H9 (cell line): ENCODE data around the gene ADH5. TPM values are rescaled to one million over a fixed set of nuclear protein-coding genes. Genes with fewer than 3 reads are reported as not detected.

Source experiments
- DNase-seq: peaks from one replicate; pipeline ENCODE4 v3.0.0-alpha.2; 2017
- H2AFZ ChIP-seq: one replicate; pipeline ENCODE4 v1.6.1; 2013; ENCODE audit warnings: mild to moderate bottlenecking, low read length, control low read depth, moderate library complexity
- H2AK5ac ChIP-seq: 2 replicates; pipeline ENCODE4 v1.6.1; 2013; ENCODE audit warnings: low read length, control low read depth, mixed read lengths; ENCODE audit not compliant: insufficient read length
- H2BK120ac ChIP-seq: one replicate; pipeline ENCODE4 v1.6.1; 2013; ENCODE audit warnings: low read depth, mild to moderate bottlenecking, low read length, control low read depth, inconsistent platforms; ENCODE audit not compliant: poor library complexity, severe bottlenecking
- H2BK12ac ChIP-seq: 2 replicates; pipeline ENCODE4 v1.6.1; 2013; ENCODE audit warnings: low read length, control low read depth, mixed read lengths, low read depth; ENCODE audit not compliant: insufficient read length
- H2BK15ac ChIP-seq: 2 replicates; pipeline ENCODE4 v1.6.1; 2013; ENCODE audit warnings: low read depth, low read length, control low read depth
- H2BK20ac ChIP-seq: one replicate; pipeline ENCODE4 v1.6.1; 2013; ENCODE audit warnings: low read depth, mild to moderate bottlenecking, low read length, control low read depth, inconsistent platforms; ENCODE audit not compliant: poor library complexity, severe bottlenecking
- H2BK5ac ChIP-seq: 2 replicates; pipeline ENCODE4 v1.6.1; 2013; ENCODE audit warnings: low read length, control low read depth, mixed read lengths; ENCODE audit not compliant: insufficient read length
- H3K14ac ChIP-seq: 2 replicates; pipeline ENCODE4 v1.6.1; 2013; ENCODE audit warnings: low read length, control low read depth; ENCODE audit not compliant: insufficient read depth
- H3K18ac ChIP-seq: 2 replicates; pipeline ENCODE4 v1.6.1; 2013; ENCODE audit warnings: low read depth, mild to moderate bottlenecking, mixed read lengths, low read length, control low read depth; ENCODE audit not compliant: insufficient read length
- H3K23ac ChIP-seq: 2 replicates; pipeline ENCODE4 v1.6.1; 2013; ENCODE audit warnings: low read length, control low read depth, mixed read lengths, low read depth; ENCODE audit not compliant: insufficient read length
- H3K23me2 ChIP-seq: 2 replicates; pipeline ENCODE4 v1.6.1; 2013; ENCODE audit warnings: low read depth, mild to moderate bottlenecking, mixed read lengths, low read length, control low read depth; ENCODE audit not compliant: insufficient read length, poor library complexity, severe bottlenecking
- H3K27ac ChIP-seq: 2 replicates; pipeline ENCODE4 v1.5.1; 2013; ENCODE audit warnings: low read length, control low read depth, mixed read lengths, low read depth; ENCODE audit not compliant: insufficient read length
- H3K27me3 ChIP-seq: 2 replicates; pipeline ENCODE4 v1.6.1; 2013; ENCODE audit warnings: low read length, control low read depth, inconsistent platforms; ENCODE audit not compliant: insufficient read depth
- H3K4ac ChIP-seq: 2 replicates; pipeline ENCODE4 v1.6.1; 2013; ENCODE audit warnings: low read depth, mild to moderate bottlenecking, control low read depth, inconsistent platforms, low read length, moderate library complexity
- H3K4me1 ChIP-seq: 2 replicates; pipeline ENCODE4 v1.6.1; 2013; ENCODE audit warnings: low read length, control low read depth, inconsistent platforms; ENCODE audit not compliant: insufficient read depth
- H3K4me2 ChIP-seq: 2 replicates; pipeline ENCODE4 v1.6.1; 2013; ENCODE audit warnings: low read length, control low read depth, mixed read lengths; ENCODE audit not compliant: insufficient read length, insufficient read depth
- H3K56ac ChIP-seq: 2 replicates; pipeline ENCODE4 v1.6.1; 2013; ENCODE audit warnings: low read depth, mild to moderate bottlenecking, mixed read lengths, low read length, control low read depth; ENCODE audit not compliant: insufficient read length
- H3K79me1 ChIP-seq: 2 replicates; pipeline ENCODE4 v1.6.1; 2013; ENCODE audit warnings: low read depth, mild to moderate bottlenecking, moderate library complexity, low read length, control low read depth, inconsistent platforms; ENCODE audit not compliant: insufficient read depth, poor library complexity, severe bottlenecking
- H3K79me2 ChIP-seq: 2 replicates; pipeline ENCODE4 v1.6.1; 2013; ENCODE audit warnings: low read length, control low read depth, inconsistent platforms; ENCODE audit not compliant: insufficient read depth
- H3K9ac ChIP-seq: 2 replicates; pipeline ENCODE4 v1.6.1; 2013; ENCODE audit warnings: low read length, control low read depth, mixed read lengths; ENCODE audit not compliant: insufficient read length; ENCODE audit errors: extremely low read depth
- H3K9me3 ChIP-seq: one replicate; pipeline ENCODE4 v1.6.1; 2013; ENCODE audit warnings: low read depth, low read length, inconsistent platforms; ENCODE audit not compliant: control insufficient read depth
- H3T11ph ChIP-seq: one replicate; pipeline ENCODE4 v1.6.1; 2013; ENCODE audit warnings: mild to moderate bottlenecking, low read length, control low read depth, inconsistent platforms
- H4K20me1 ChIP-seq: one replicate; pipeline ENCODE4 v1.6.1; 2013; ENCODE audit not compliant: control insufficient read depth, insufficient read length, insufficient read depth
- H4K5ac ChIP-seq: 2 replicates; pipeline ENCODE4 v1.6.1; 2013; ENCODE audit warnings: low read depth, mild to moderate bottlenecking, mixed read lengths, low read length, control low read depth; ENCODE audit not compliant: insufficient read length
- H4K8ac ChIP-seq: replicated peaks from 2 replicates; pipeline ENCODE4 v1.6.1; 2013; ENCODE audit warnings: low read length, control low read depth, mixed read lengths, low read depth; ENCODE audit not compliant: insufficient read length
- H4K91ac ChIP-seq: 2 replicates; pipeline ENCODE4 v1.6.1; 2013; ENCODE audit warnings: low read depth, mild to moderate bottlenecking, moderate library complexity, mixed read lengths, low read length, control low read depth; ENCODE audit not compliant: insufficient read length
- H3K27ac Mint-ChIP-seq, 3 experiments: 2 replicates in 2 of 3; 3 replicates in 1 of 3; pipeline ENCODE4 v1.8.0; 2020 to 2021; ENCODE audit warnings: mixed read lengths in 3 of 3, mild to moderate bottlenecking in 1 of 3, moderate library complexity in 1 of 3
- H3K27me3 Mint-ChIP-seq: 2 replicates; pipeline ENCODE4 v1.8.0; 2021; ENCODE audit warnings: low read depth, mild to moderate bottlenecking, moderate library complexity, mixed read lengths
- H3K36me3 Mint-ChIP-seq, 3 experiments: 2 replicates in 2 of 3; 3 replicates in 1 of 3; pipeline ENCODE4 v1.8.0; 2020 to 2021; ENCODE audit warnings: low read depth in 3 of 3, mixed read lengths in 3 of 3; ENCODE audit not compliant: insufficient read depth in 1 of 3
- H3K4me1 Mint-ChIP-seq, 2 experiments: 2 replicates each; pipeline ENCODE4 v1.8.0; 2020; ENCODE audit warnings: mixed read lengths in 2 of 2
- H3K4me3 Mint-ChIP-seq, 2 experiments: 2 replicates in 1 of 2; 3 replicates in 1 of 2; pipeline ENCODE4 v1.8.0; 2020 to 2021; ENCODE audit warnings: mild to moderate bottlenecking in 2 of 2, mixed read lengths in 2 of 2, moderate library complexity in 1 of 2
- H3K9me3 Mint-ChIP-seq, 2 experiments: 2 replicates in 1 of 2; 3 replicates in 1 of 2; pipeline ENCODE4 v1.8.0; 2020; ENCODE audit warnings: mild to moderate bottlenecking in 2 of 2, mixed read lengths in 2 of 2, moderate library complexity in 1 of 2
- CTCF ChIP-seq: fragments of 200-600 bp; sonication (generic); conservative IDR thresholded peaks from 3 replicates; pipeline ENCODE4 v1.8.0; 2021; ENCODE audit warnings: antibody characterized with exemption, mild to moderate bottlenecking
- WGBS: extraction: QIAGEN DNeasy Blood & Tissue Kit; methylation state at CpG from one replicate; pipeline ENCODE4 v1.1.7; 2013; ENCODE audit warnings: missing lambda C conversion rate, low lambda C conversion rate, mixed read lengths; ENCODE audit not compliant: insufficient read length; ENCODE audit errors: extremely low coverage; 5-methylcytosine and 5-hydroxymethylcytosine counted together
- total RNA-seq: library from RNA; stranded (reverse); gene quantifications from 2 replicates; pipeline ENCODE4 v1.2.1, GENCODE V29; 2021

ADH5 gene
- total RNA-seq, 1 experiment from 2014 or later, result 284 TPM

- Mint-ChIP-seq H3K27ac (peak overlapping the region in 1 of 3 experiments; percentile 37; a peak in 1 of 7 replicates), H3K9me3 (peaks cover 14 to 21% of the 10 kb centered on the region in 2 experiments), H3K4me1 (peaks cover 41 to 45% of the 10 kb centered on the region in 2 experiments), H3K4me3 (no peak overlapping the region), H3K27me3 (no peaks in the 10 kb centered on the region), H3K36me3 (peaks cover 26 to 33% (median 31%) of the 10 kb centered on the region in 3 experiments)
- Histone ChIP-seq H4K91ac (no peak overlapping the region), H3K23me2 (no peaks in the 10 kb centered on the region), H2BK15ac (no peak overlapping the region), H2BK5ac (no peak overlapping the region), H3K56ac (no peak overlapping the region), H3K18ac (no peak overlapping the region), H2BK12ac (no peak overlapping the region), H3T11ph (no peak overlapping the region), H3K14ac (no peak overlapping the region), H3K79me2 (peaks cover 44% of the 10 kb centered on the region; the same call in 1 of the 2 replicates), H3K4ac (no peak overlapping the region), H3K27me3 (no peaks in the 10 kb centered on the region), H4K20me1 (no peaks in the 10 kb centered on the region), H4K5ac (no peak overlapping the region), H2AFZ (no peak overlapping the region), H2BK120ac (no peak overlapping the region), H2AK5ac (no peak overlapping the region), H3K9me3 (no peaks in the 10 kb centered on the region), H3K79me1 (peaks cover 3% of the 10 kb centered on the region), H4K8ac (no peak overlapping the region), H3K4me2 (no peak overlapping the region), H3K23ac (no peak overlapping the region), H2BK20ac (no peak overlapping the region), H3K27ac (no peak overlapping the region), H3K4me1 (peaks cover 5% of the 10 kb centered on the region; the same call in 1 of the 2 replicates), H3K9ac (no peak overlapping the region)
- WGBS, result no CpG with 5 or more reads among the region's 1 CpG
- no peak for DNase-seq
- TF ChIP-seq CTCF, result no peak
Measured at GRCh38 chr4:99025506-99025905, 63.1 kb downstream of the ADH5 start.
